Activated naive CD4-positive, alpha-beta T cell treated with Interleukin-2 at 50 U/mL for 16 hours (primary cell): ENCODE measurements around the gene ABHD16B.

Experiments
- DNase-seq: peaks from one replicate; pipeline ENCODE4 v3.0.0-alpha.2; 2020

Gene ABHD16B

GRCh38 chr20:63897978-63898561 is 36.8 kb downstream of the ABHD16B start:
- DNase-seq, result no peak

- DNase-seq, result peak; percentile 16
Observed at GRCh38 chr20:63898882-63899558, 37.7 kb downstream of the ABHD16B start.

- no peak for DNase-seq
Observed at GRCh38 chr20:63900413-63900812, 39.1 kb downstream of the ABHD16B start.

GRCh38 chr20:63903796-63904561 is 42.7 kb downstream of the ABHD16B start:
- no peak for DNase-seq

GRCh38 chr20:63908008-63908682 is 46.8 kb downstream of the ABHD16B start:
- DNase-seq, result no peak

GRCh38 chr20:63911176-63911575 is 49.9 kb downstream of the ABHD16B start:
- DNase-seq, result no peak
